GM18951 (cell line): ENCODE results near the gene VWA1.
"Not testable (repeated sequence)": the region's sequence is repeated elsewhere in the genome, so short reads cannot be mapped to it uniquely, and the experiment has no call there.

Experiments used
- POLR2A ChIP-seq: IDR thresholded peaks from 4 replicates; pipeline ENCODE4 v1.6.1; 2011; ENCODE audit warnings: mild to moderate bottlenecking; ENCODE audit not compliant: insufficient read length, insufficient read depth; ENCODE audit errors: extremely low read depth
- in situ Hi-C: fragments of 300-500 bp; cut with MboI; formaldehyde crosslinking; loops from one replicate; pipeline ENCODE4 v1.12.0; 2022; ENCODE audit warnings: low sequenced_read_pairs, mixed read lengths, inconsistent platforms; ENCODE audit not compliant: unreplicated experiment

The VWA1 gene

DNA sequence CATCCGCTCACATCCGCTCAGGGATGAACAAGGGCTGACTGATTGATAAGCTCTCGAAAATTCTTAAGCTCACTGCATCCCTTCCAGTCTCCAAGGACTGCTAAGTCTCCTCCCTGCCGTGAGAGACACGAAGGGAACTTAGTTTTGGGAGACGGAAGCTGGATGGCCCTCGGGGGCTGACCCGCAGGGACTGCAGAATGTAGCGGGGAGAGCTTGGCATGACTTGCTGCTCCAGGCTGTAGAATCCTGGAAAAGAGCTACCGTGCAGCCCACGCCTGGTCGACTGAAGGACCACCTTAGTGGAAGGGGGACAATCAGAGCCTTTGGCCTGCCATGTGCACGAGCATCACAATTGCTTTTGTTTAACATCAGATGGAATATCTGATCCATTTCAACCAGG, 19.7 kb upstream of the VWA1 start:
- TF ChIP-seq POLR2A = no peak
- in situ Hi-C loops = no loop called here

DNA sequence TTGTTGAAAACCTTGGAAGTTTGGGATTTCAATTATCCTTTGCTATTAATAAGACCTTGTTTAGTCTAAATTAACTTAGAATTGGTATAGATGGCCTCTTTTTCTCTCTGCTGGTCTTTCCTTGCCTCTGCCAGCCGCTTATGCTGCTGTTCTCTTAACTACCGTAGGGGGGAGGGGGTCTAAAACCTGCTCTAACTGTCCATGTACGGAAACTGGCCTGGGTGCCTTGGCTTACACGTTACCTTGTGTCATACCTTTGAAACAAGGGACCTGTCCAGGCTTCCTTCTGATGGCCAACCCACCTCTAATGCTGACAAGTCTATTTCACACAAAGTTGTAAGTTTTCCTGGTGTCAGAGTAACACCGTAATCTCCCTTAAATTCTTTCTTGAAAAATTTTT, 18.1 kb upstream of the VWA1 start:
- in situ Hi-C loops = not testable (repeated sequence)

DNA sequence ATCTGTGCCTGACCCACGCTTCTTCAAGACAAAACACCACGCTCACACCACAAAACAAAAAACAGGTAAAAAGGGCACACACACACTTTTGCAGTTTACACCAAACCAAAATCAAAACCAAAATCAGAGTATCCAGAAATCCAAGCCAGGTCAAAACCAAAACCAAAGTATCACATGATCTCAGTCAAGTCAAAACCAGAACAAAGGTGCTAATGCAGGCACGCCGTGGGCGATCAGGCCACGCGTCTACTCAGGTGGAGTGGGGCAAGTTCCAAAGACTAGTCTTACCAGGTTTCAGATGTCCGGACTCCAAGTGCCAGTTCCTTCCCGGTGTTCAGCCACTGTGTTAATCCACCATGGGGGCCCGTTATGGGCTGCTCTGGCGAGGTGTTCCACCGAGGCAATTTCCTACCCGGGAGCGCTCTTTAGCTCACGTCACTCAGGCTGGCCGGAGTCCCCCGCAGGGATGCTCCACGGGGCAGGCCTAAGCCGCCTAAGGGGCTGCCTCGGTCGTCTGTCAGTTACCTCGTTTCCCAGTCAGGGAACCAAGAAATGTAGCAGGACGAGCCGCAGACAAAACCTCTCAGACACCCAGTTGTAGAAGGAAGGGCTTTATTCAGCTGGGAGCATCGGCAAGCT, 17.5 kb upstream of the VWA1 start:
- in situ Hi-C loops = not testable (repeated sequence)

DNA sequence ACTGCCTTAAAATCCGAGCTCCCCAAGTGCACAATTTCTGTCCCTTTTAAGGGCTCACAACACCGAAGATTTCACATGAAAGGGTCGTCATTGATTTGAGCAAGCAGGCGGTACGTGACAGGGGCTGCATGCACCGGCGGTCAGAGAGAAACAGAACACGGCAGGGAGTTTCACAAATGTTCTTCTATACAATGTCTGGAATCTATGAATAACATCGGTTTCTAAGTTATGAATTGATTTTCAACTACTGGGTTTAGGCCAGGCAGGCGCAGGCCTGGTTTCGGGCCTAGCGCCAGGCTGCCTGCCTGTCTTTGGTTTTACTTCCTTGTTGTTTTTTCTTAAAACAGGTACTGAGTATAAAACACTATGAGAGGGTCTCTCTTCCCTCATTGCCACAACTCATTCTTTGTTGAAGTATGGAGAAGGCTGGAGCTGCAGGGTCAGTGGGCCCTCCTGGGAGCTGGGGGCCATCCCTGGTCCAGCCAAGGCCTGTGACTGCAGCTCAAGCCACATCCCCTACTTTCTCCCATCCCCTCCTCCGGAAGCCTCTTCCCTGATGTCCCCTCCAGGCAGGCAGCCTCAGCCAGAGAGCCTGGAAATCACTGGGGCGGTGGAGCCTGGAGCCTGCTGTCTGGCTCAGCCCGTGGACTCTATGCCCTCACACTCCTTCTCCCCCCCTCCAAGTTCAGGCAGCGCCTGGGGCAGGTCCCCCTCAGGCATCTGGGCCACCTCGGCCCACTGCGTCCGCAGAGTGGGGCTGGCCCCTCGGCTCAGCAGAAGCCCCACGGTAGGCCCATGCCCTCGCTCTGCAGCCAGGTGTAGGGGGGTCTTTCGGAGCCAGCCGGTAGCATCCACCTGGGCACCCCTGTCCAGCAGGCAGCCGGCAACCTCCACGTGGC, 16.8 kb upstream of the VWA1 start:
- in situ Hi-C loops = no loop called here

DNA sequence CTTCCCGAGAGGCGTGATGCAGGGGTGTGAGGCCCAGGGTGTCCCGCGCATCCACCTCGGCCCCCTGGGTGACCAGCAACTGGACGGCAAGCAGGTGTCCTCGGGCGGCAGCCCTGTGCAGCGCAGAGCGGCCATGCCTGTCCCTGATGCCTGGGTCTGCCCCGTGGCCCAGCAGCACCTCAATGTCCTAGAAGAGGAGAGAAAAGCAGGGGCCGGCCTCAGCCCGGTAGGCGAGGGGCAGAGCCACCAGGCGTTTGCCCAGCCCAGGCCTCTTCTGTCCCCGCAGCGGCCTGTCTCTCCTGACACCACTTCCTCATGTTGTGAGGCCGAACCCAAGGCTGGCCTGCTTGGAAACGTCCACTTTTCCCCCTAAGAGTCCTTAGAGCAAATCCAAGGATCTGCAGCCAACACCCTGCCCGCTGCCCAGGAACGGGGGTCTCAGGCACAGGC, 16.1 kb upstream of the VWA1 start:
- no peak for TF ChIP-seq POLR2A
- in situ Hi-C loops = no loop called here

More for the DNA sequence above, 16.8 kb upstream of the VWA1 start:
- TF ChIP-seq POLR2A = no peak

DNA sequence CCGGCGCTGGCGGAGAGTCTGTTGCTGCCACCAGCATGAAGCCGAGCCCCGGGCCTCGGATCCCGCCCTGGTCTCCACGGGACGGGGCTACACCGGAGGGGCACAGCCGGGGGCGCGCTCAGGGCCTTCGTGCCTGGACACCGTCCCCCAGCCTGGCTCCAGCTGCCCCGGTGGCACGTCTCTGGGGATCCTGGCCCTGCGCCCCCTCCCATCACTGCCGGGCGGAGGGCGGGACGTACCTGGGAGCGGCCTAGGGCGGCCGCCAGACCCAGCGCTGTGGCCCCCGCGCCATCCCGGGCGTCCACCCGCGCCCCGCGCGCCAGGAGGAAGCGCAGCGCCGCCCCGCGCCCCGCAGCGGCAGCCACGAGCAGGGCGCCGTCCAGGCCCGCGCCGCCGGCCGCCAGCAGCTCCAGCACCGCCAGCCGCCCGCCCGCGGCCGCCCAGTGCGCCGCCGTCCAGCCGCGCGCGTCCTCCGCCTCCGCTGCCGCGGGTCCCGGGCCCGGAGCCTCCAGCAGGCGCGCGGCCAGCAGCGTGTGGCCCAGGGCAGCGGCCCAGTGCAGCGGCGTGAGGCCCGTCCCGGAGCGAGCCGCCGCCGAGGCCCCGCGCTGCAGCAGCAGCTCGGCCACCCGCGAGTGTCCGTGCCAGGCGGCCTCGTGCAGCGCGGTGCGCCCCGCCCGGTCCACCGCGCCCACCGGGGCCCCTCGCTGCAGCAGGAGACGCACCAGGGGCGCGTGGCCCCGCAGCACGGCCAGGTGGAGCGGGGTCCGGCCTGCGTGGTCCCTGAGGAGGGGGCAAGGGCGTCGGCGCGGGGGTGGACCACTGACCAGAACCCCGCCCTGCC, 15.5 kb upstream of the VWA1 start:
- no peak for TF ChIP-seq POLR2A
- in situ Hi-C loops = no loop called here

DNA sequence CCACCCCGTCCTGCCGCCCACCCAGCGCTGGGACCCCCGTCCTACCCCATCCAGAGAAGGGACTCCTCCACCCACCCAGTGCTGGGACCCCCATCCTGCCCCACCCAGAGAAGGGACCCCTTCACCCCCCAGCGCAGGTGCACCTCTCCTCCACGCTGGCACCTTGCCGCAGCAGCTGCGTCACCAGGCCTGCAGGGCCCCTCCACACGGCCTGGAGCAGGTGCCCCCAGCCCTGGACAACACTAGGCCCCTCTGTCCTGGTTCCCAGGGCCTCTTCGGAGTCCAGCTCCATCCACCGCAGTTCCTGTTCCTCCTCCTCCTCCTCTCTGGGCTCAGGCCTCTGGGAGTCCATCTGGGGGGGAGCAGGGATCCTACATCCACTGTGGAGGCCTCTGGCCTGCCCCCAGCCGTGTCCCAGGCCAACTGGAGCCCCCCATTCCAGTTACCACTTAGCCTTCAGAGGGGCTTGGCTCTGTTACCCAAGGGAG, 14.8 kb upstream of the VWA1 start:
- no peak for TF ChIP-seq POLR2A
- in situ Hi-C loops = no loop called here

DNA sequence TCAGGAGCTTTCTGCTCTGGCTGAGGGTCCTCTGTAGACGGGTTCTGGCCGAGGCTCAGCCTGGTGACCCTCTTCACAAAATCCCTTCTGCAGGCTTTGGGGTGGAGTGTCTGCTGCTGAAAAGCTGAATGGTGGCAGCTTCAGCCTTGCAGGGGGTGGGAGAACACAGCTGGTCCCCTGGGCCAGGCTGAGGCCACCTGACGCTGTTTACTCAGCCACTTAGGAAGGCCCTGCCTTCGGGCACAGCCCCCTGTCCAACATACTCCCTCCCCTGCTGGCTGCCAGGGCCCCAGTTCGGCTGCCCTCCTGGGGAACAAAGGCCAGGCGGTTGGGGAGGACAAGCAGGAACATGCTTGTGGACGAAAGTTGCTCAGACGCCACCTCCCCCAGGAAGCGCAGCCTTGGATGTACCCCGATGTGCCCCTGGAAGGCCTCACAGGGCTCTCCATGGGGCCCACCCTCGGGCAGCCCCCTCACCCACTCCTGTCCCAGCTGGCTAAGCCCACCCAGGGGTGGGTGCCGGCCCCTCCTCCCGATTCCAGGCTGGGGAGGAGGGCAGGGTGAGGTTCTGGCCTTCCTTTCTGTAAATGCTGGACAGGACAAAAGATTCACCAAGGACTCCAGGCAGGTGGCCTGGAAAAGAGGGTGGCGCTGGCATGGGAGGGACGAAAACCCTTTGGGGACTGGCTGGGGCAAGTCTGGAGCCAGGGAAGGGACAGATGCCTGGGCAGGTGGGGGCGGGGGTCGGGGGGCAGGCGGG, 14.2 kb upstream of the VWA1 start, which contains the start of gene ANKRD65:
Gene ANKRD65, minus strand, starts transcription at position 130 of the 760 bp plus-strand sequence. CDS start 271 bp downstream, outside the sequence.
- TF ChIP-seq POLR2A = no peak
- in situ Hi-C loops = no loop called here

DNA sequence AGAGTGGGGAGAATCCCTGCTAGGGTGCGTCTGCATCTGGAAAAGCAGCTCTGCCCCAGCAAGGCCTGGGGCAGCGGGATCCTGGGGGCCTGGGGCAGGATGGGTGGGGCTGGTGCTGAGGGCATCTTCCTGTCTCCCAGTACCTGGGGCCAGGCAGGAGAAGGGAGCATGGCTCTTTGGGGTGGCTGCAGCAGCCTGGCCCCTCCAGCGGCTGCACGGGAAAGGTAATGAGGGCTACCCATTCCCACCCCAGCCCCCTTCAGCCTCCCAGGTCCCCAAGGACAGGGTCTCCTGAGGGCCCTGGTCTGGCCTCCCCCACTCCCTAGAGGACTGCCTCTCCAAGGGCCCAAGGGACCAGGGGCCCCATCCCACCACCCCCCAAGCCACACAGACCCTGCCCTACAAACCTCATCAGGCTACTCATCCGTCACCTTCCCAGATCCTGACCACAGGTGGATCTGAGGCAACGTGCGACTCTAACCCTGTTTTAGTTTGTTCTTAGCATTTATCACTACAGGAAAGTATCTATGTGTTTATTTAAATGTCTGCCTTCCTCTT, 13.5 kb upstream of the VWA1 start:
- in situ Hi-C loops = no loop called here

DNA sequence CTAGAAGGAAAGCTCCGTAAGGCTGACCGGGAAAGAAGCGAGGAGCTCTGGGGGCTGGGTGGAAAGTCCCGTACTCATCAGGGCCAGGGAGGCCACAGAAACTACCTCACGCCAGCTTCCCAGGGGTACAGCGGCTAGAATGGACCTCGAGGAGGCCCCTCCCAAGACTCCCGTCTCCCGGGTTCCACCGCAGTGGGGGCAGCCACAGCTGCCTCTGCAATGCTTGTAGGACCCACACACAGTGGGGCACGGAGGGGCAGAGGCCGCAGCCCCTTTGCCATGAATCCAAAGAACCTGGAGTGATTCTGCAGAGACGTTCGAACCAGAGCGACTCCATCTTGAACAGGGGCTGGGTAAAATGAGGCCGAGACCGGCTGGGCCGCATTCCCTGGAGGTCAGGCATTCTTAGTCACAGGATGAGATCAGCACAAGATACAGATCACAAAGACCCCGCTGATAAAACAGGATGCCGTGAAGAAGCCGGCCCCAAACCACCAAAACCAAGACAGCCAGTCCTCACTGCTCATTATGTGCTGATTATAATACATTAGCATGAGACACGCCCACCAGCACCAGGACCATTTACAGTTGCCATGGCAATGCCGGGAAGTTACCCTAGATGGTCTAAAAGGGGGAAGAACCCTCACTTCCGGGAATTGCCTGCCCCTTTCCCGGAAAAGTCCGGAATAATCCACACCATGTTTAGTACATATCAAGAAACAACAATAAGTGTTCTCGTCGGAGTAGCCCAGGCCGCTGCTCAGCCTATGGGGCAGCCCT, 12.8 kb upstream of the VWA1 start:
- TF ChIP-seq POLR2A = no peak
- in situ Hi-C loops = no loop called here

More for the DNA sequence above, 13.5 kb upstream of the VWA1 start:
- TF ChIP-seq POLR2A = no peak

DNA sequence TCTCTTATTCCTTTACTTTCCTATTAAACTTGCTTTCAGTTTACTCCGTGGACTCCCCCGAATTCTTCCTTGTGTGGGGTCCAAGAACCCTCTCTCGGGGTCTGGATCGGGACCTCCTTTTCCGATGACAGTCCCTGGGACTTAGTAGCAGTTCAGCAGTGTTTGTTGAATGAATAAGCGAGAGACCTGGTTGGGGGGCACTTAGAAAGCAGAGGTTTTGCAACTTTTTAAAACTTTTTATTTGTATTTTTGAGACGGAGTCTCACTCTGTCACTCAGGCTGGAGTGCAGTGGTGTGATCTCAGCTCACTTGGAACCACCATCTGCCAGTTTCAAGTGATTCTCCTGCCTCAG, 12.3 kb upstream of the VWA1 start:
- in situ Hi-C loops = no loop called here

DNA sequence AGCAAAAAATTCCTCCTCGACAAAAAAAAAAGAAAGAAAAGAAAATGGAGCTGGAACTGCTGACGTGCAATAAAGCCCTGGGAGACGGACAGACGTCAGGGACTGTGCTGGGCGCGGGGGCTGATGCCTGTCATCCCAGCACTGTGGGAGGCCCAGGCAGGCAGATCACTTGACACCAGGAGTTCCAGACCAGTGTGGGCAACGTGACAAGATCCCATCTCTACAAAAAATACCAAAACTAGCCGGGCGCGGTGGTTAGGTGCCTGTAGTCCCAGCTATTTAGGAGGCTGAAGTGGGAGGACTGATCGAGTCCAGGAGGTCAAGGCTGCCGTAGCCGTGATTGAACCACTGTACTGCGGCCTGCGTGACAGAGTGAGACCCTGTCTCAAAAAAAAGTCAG, 10.8 kb upstream of the VWA1 start:
- in situ Hi-C loops = no loop called here
- no peak for TF ChIP-seq POLR2A

More for the DNA sequence above, 12.3 kb upstream of the VWA1 start:
- TF ChIP-seq POLR2A = no peak
